ENCODE data around the gene LINC00305. TPM values are rescaled to one million over a fixed set of nuclear protein-coding genes. Genes with fewer than 3 reads are reported as not detected.
A peak's percentile ranks its signal among the peaks of the same experiment; 100 is the strongest.

The LINC00305 gene
- total RNA-seq, 2 donors from 2014 or later = not detected

DNA sequence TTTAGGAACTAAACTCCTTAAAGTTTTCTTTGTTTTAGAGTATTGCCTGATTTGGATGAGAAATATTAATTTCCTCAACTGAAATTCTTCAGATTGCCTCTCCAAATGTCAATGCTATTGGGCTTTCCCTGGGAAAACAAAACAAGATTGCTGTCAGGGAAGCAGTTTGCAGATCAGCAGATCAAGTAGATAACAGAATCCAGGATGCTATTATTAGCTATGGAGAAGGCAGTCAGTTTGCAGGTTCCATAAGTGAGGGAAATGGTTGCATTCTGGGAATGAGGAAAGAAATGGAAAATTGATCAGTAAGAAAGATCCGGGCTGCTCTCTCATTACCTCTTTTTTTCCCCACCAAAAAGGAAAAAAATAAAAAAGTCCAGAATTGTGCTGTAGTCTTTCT is 11.0 kb downstream of the LINC00305 start:
- TF ChIP-seq POLR2A (IDR thresholded peaks at IDR 0.05) (no peak), CTCF (IDR thresholded peaks at IDR 0.05) (no peak)
- intact Hi-C loops (cut with DNase I) = no loop called here
- Histone ChIP-seq H3K9me3 (no peaks in the 10 kb centered on the region), H3K4me1 (no peaks in the 10 kb centered on the region), H3K27ac (no peak overlapping the region), H3K36me3 (replicated peaks in 1 of 2; ENCODE audit: insufficient read depth in 1 of 2, low read depth in 2 of 2) (no peaks in the 10 kb centered on the region), H3K4me3 (no peak overlapping the region), H3K27me3 (no peaks in the 10 kb centered on the region)
- WGBS, 2 donors = 44 to 55% methylated on average over 1 of the region's 1 CpG
- DNase-seq (no peak), ATAC-seq (no peak)

DNA sequence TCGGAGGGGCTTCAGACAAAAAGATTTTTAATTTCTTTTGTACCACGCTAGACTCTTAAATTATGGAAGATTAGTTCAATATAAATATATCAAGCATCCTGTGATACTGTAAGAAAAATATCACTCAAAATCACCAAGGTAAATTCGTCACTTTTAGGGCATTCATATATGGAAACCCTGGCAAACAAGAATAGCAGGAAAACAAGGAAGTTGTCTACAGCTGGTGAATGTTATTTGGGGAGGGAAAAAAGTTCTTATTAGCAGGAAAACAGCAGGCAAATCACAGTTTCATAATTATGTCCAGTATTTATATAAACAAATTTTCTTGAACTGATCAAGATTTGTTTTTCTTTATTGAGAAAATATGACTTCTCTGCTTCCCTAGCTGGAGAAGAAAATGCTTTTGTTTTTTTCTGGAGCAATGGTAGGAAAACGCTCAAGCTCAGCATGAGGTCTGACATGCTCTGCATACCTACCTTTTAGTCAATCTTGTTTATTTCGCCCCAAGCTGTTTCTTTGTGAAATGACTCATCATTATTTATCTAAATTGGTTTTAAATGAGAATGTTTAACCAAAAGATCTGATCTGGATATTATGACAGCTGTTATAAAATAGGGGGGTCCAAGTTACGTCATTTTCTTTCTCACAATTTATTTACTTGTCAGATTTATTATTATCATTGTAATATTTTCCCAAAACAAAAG is 14.7 kb downstream of the LINC00305 start:
- H3K36me3 ChIP-seq (replicated peaks in 1 of 2; ENCODE audit: insufficient read depth in 1 of 2, low read depth in 2 of 2) = no peaks in the 10 kb centered on the region

GRCh38 chr18:64132871-64133270 is 16.0 kb downstream of the LINC00305 start:
- no peak overlapping the region for H3K4me3 ChIP-seq
- ATAC-seq (no peak), DNase-seq (no peak)
- H3K27ac ChIP-seq = peak overlapping the region in 1 of 4 donors; percentile 60
- TF ChIP-seq CTCF (IDR thresholded peaks at IDR 0.05) (no peak), POLR2A (IDR thresholded peaks at IDR 0.05) (no peak)
- WGBS, 2 donors = 74 to 75% methylated on average over 2 of the region's 2 CpGs
- no peaks in the 10 kb centered on the region for H3K36me3 ChIP-seq (replicated peaks in 1 of 2; ENCODE audit: insufficient read depth in 1 of 2, low read depth in 2 of 2)
- no peaks in the 10 kb centered on the region for H3K9me3 ChIP-seq
- H3K4me1 ChIP-seq = no peaks in the 10 kb centered on the region
- intact Hi-C loops (cut with DNase I) = no loop called here
- no peaks in the 10 kb centered on the region for H3K27me3 ChIP-seq

More for the DNA sequence above, 14.7 kb downstream of the LINC00305 start:
- 51 to 62% methylated on average over 6 of the region's 6 CpGs for WGBS, 2 donors
- no peaks in the 10 kb centered on the region for H3K27me3 ChIP-seq
- no peak for DNase-seq
- intact Hi-C loops (cut with DNase I) = no loop called here
- no peaks in the 10 kb centered on the region for H3K9me3 ChIP-seq
- ATAC-seq = peak; percentile 93
- H3K4me1 ChIP-seq = no peaks in the 10 kb centered on the region
- H3K4me3 ChIP-seq = no peak overlapping the region
- TF ChIP-seq CTCF (IDR thresholded peaks at IDR 0.05) (no peak), POLR2A (IDR thresholded peaks at IDR 0.05) (peak in 1 of 3 donors; percentile 18)
- H3K27ac ChIP-seq = peak overlapping the region in 3 of 4 donors; percentile 56 to 67 (median 60)

DNA sequence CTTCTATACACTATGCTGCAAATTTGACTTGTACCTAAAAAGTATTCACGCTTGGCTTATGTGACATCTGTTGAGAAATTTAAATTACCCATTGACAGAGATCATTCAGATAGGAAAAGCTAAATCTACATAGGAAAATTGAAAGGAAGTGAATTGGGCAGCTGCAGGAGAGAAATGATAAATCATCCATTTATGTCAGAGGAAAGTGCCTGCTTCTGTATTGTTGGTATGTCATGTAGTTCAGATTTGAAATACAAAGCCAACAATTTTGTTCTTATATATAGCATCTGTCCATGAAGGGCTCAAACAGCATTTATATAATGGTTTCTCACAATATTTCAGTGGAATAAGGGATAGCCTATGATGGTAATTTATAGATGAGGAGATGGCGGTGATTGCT is 17.6 kb downstream of the LINC00305 start:
- no peak overlapping the region for H3K27ac ChIP-seq
- WGBS, 2 donors = 75 to 90% methylated on average over 2 of the region's 2 CpGs
- no peaks in the 10 kb centered on the region for H3K27me3 ChIP-seq
- H3K36me3 ChIP-seq (replicated peaks in 1 of 2; ENCODE audit: insufficient read depth in 1 of 2, low read depth in 2 of 2) = no peaks in the 10 kb centered on the region
- no peaks in the 10 kb centered on the region for H3K9me3 ChIP-seq
- H3K4me3 ChIP-seq = no peak overlapping the region
- DNase-seq = no peak
- H3K4me1 ChIP-seq = no peaks in the 10 kb centered on the region
- TF ChIP-seq POLR2A (IDR thresholded peaks at IDR 0.05) (no peak), CTCF (IDR thresholded peaks at IDR 0.05) (no peak)
- intact Hi-C loops (cut with DNase I) = no loop called here
- ATAC-seq = no peak

DNA sequence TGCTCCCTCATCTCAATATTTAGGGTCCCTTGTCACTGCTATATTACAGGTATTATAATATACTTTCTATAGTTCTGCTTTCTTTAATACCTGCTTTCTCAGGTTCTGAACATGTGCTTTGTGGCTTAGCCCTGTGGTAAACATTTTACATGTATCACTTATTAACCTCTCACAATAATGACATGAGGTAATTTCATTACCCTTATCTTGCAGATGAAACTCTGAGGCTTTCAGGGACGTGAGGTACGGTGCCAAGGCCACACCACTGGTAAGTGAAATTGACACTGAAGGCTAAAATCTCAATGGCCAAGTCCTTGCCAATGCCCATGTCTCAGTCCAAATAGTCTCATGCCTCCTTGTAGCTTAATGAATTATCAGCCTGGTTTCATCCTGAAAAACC is 21.7 kb downstream of the LINC00305 start:
- H3K9me3 ChIP-seq = no peaks in the 10 kb centered on the region
- H3K27me3 ChIP-seq = no peaks in the 10 kb centered on the region
- DNase-seq = no peak
- no peak for ATAC-seq
- no peaks in the 10 kb centered on the region for H3K4me1 ChIP-seq
- H3K4me3 ChIP-seq = no peak overlapping the region
- no peak overlapping the region for H3K27ac ChIP-seq
- H3K36me3 ChIP-seq (replicated peaks in 1 of 2; ENCODE audit: insufficient read depth in 1 of 2, low read depth in 2 of 2) = no peaks in the 10 kb centered on the region
- intact Hi-C loops (cut with DNase I) = no loop called here
- TF ChIP-seq CTCF (IDR thresholded peaks at IDR 0.05) = no peak
- TF ChIP-seq POLR2A (IDR thresholded peaks at IDR 0.05) = no peak
- 31 to 46% methylated on average over 2 of the region's 2 CpGs for WGBS, 2 donors
